Natural killer cell treated with Interleukin-12 subunit alpha and Interleukin-12 subunit beta and Interleukin-15 and Interleukin-18, amount 100 ng/mL, for 72 hours (primary cell): Measurements from ENCODE around the gene GSTM2. TPM values are rescaled to one million over a fixed set of nuclear protein-coding genes. Genes with fewer than 3 reads are reported as not detected.
A peak's percentile ranks its signal among the peaks of the same experiment; 100 is the strongest.

Experiments used
- ATAC-seq, 2 donors: fragments of 150-1000 bp; cut with Tn5 transposase in 1 of 2; sonication (Bioruptor Pico), chemical (Tn5 transposase) in 1 of 2; 2 replicates each; pipeline ENCODE4 v1.10.0; 2021
- DNase-seq: peaks from one replicate; pipeline ENCODE4 v3.0.0; 2022; ENCODE audit warnings: low spot score
- H3K27ac Mint-ChIP-seq, 2 donors: 1 replicate in 1 of 2; 2 replicates in 1 of 2; pipeline ENCODE4 v1.8.0; 2022; ENCODE audit warnings: mixed read lengths in 2 of 2, mild to moderate bottlenecking in 1 of 2, moderate library complexity in 1 of 2
- H3K27me3 Mint-ChIP-seq, 2 donors: 1 replicate in 1 of 2; 2 replicates in 1 of 2; pipeline ENCODE4 v1.8.0; 2022; ENCODE audit warnings: mixed read lengths in 2 of 2
- H3K36me3 Mint-ChIP-seq: one replicate; pipeline ENCODE4 v1.8.0; 2022; ENCODE audit warnings: mixed read lengths
- H3K4me1 Mint-ChIP-seq, 2 donors: 1 replicate in 1 of 2; 2 replicates in 1 of 2; pipeline ENCODE4 v1.8.0; 2022; ENCODE audit warnings: low read depth in 2 of 2, mixed read lengths in 2 of 2, mild to moderate bottlenecking in 1 of 2
- H3K4me3 Mint-ChIP-seq: one replicate; pipeline ENCODE4 v1.8.0; 2022; ENCODE audit warnings: mixed read lengths
- H3K9me3 Mint-ChIP-seq: 2 replicates; pipeline ENCODE4 v1.8.0; 2022; ENCODE audit warnings: mixed read lengths
- total RNA-seq, 2 donors: library from RNA; stranded (reverse); gene quantifications; one replicate each; pipeline ENCODE4 v1.2.3, GENCODE V29; 2022

Gene GSTM2
- total RNA-seq, 2 donors from 2014 or later: 3.6 to 10.8 TPM

DNA sequence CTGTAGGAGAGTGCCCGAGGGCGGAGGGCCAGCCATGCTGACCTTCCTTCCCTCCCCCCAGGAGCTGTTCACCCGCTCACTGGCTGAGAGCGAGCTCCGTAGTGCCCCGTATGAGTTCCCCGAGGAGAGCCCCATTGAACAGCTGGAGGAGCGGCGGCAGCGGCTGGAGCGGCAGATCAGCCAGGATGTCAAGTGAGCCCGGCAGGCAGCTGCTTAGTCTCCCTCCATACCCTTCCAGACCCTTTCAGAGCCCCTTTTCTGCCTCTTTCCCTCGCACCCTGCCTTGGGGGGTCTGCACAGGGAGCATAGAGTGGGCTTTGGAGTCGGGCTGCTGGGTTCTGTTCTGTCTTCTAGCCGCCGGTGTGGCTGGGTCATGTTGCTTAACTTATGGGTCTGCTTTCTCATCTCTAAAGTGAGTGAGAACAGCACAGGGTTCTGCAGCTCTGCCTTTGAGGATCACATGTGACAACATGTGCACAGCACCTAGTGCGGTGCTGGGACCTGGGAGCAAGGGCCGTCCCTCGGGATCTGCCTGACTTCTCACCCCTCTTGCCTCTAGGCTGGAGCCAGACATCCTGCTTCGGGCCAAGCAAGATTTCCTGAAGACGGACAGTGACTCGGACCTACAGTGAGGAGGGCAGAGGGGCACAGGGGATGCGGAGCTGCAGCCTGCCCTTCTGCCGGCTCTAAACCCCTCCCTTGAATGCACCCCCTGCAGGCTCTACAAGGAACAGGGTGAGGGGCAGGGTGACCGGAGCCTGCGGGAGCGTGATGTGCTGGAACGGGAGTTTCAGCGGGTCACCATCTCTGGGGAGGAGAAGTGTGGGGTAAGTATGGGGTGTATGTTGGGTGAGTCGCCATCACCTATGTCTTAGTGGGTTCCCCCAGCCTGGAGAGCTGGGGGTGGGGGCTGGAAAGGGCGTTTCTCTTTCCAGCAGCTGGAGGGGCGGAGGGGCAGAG lies 42.0 kb upstream of the GSTM2 start:
- DNase-seq (no peak), ATAC-seq (no peak)
- Mint-ChIP-seq H3K4me1 (peaks cover 12 to 19% of the 10 kb centered on the region in 2 donors), H3K27me3 (no peaks in the 10 kb centered on the region), H3K9me3 (no peaks in the 10 kb centered on the region), H3K36me3 (no peaks in the 10 kb centered on the region), H3K27ac (no peak overlapping the region), H3K4me3 (no peak overlapping the region)

DNA sequence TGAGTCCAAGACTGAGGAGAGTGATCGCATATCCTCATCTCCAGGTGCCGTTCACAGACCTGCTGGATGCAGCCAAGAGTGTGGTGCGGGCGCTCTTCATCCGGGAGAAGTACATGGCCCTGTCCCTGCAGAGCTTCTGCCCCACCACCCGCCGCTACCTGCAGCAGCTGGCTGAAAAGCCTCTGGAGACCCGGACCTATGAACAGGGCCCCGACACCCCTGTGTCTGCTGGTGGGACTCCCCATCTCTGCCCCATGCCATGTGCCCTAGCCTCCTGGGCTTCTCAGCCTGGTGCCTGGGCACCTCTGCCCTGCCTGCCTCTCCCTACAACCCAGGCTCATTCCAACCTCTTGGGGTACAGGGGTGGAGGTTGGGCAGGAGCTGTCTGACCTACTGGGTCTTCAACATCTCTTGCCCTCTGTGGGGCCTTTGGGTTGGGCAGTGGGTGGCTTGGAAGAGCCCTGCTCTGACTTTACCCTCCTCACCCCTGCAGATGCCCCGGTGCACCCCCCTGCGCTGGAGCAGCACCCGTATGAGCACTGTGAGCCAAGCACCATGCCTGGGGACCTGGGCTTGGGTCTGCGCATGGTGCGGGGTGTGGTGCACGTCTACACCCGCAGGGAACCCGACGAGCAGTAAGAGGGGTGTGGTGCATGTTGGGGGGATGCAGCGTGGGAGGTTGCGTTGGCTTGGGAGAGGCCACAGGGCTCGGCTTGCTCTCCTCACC lies 41.0 kb upstream of the GSTM2 start:
- DNase-seq: no peak
- no peak overlapping the region for H3K4me3 Mint-ChIP-seq
- H3K9me3 Mint-ChIP-seq: no peaks in the 10 kb centered on the region
- H3K36me3 Mint-ChIP-seq: no peaks in the 10 kb centered on the region
- ATAC-seq: peak in 1 of 2 donors; percentile 4
- no peak overlapping the region for H3K27ac Mint-ChIP-seq
- peaks cover 8 to 11% of the 10 kb centered on the region in 2 donors for H3K4me1 Mint-ChIP-seq
- no peaks in the 10 kb centered on the region for H3K27me3 Mint-ChIP-seq

DNA sequence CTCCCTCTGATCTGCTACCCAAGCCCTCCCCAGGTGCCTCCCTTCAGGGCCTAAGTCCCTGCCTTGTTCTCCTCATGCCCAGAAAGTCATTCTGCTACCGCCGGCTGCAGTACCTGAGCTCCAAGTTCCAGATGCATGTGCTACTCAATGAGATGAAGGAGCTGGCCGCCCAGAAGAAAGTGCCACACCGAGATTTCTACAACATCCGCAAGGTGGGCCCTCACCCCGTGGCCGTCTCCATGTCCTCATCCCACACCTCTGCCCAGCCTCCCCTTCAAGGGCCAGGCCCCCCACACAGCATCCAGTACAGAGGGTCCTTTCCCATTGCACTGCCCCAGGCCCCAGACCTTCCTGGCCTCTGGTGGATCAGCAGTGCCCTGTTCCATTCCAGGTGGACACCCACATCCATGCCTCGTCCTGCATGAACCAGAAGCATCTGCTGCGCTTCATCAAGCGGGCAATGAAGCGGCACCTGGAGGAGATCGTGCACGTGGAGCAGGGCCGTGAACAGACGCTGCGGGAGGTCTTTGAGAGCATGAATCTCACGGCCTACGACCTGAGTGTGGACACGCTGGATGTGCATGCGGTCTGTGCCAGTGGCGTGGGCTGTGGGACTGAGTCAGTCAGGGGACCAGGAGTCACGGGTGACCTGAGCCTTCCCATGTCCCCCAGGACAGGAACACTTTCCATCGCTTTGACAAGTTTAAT lies 40.0 kb upstream of the GSTM2 start:
- ATAC-seq (no peak), DNase-seq (no peak)
- H3K27me3 Mint-ChIP-seq: no peaks in the 10 kb centered on the region
- H3K36me3 Mint-ChIP-seq: no peaks in the 10 kb centered on the region
- H3K4me3 Mint-ChIP-seq: no peak overlapping the region
- H3K4me1 Mint-ChIP-seq: peaks cover 0 to 3% of the 10 kb centered on the region in 2 donors
- no peaks in the 10 kb centered on the region for H3K9me3 Mint-ChIP-seq
- no peak overlapping the region for H3K27ac Mint-ChIP-seq

DNA sequence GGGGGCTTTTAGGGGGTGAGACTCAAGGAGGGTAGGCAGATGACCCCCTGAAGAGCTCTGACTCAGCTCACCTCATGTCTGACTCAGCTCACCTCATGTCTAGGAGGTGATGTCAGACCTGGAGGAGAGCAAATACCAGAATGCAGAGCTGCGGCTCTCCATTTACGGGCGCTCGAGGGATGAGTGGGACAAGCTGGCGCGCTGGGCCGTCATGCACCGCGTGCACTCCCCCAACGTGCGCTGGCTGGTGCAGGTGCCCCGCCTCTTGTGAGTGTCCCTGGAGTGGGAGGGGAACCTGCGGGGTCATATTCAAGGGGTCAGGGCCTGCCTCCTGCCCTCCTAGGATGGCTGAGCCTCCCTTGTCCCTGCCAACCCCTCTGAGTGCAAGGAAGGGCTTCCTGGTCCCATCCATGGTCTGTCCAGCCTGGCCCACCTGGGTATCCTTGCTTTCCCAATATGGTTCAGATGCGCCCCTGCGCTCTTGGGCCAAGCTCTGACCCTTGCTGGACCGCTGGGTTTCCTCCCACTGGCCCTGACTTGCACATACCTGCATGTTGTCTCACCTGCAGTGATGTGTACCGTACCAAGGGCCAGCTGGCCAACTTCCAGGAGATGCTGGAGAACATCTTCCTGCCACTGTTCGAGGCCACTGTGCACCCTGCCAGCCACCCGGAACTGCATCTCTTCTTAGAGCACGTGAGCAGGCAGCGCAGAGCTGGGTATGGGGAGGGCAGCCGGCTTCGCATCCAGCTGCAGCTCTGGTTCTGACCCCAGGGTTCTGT lies 39.1 kb upstream of the GSTM2 start:
- no peaks in the 10 kb centered on the region for H3K36me3 Mint-ChIP-seq
- H3K4me1 Mint-ChIP-seq: peaks cover 0 to 3% of the 10 kb centered on the region in 2 donors
- no peaks in the 10 kb centered on the region for H3K9me3 Mint-ChIP-seq
- DNase-seq (no peak), ATAC-seq (no peak)
- H3K27me3 Mint-ChIP-seq: no peaks in the 10 kb centered on the region
- H3K27ac Mint-ChIP-seq: no peak overlapping the region
- no peak overlapping the region for H3K4me3 Mint-ChIP-seq

DNA sequence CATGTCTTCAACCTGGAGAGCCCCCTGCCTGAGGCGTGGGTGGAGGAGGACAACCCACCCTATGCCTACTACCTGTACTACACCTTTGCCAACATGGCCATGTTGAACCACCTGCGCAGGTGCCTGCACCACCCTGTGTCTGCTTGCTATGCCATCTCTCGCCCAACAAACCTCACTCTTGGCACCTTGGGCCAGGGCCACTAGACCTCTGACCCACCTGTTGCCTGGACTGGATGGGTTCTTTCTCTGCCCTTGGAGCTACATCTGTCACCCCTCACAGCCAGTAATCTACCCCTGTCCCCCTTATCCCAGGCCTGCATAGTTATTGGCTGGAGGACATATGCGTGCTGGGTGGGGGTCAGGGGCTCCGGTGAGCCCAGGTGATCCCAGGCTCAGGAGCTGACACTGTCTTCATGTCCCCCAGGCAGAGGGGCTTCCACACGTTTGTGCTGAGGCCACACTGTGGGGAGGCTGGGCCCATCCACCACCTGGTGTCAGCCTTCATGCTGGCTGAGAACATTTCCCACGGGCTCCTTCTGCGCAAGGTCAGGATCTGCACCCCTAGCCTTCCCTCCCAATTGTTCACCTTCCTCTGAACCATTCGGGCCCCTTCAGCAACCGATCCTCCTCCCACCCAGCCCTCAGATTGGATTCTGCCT lies 38.4 kb upstream of the GSTM2 start:
- H3K36me3 Mint-ChIP-seq: no peaks in the 10 kb centered on the region
- no peaks in the 10 kb centered on the region for H3K9me3 Mint-ChIP-seq
- H3K4me1 Mint-ChIP-seq: peaks cover 0 to 3% of the 10 kb centered on the region in 2 donors
- DNase-seq (no peak), ATAC-seq (no peak)
- no peak overlapping the region for H3K27ac Mint-ChIP-seq
- H3K27me3 Mint-ChIP-seq: no peaks in the 10 kb centered on the region
- no peak overlapping the region for H3K4me3 Mint-ChIP-seq

GRCh38 chr1:109630081-109630897 lies 37.6 kb upstream of the GSTM2 start:
- no peak for DNase-seq
- H3K4me3 Mint-ChIP-seq: no peak overlapping the region
- peaks cover 0 to 3% of the 10 kb centered on the region in 2 donors for H3K4me1 Mint-ChIP-seq
- ATAC-seq: no peak
- H3K27me3 Mint-ChIP-seq: no peaks in the 10 kb centered on the region
- no peaks in the 10 kb centered on the region for H3K36me3 Mint-ChIP-seq
- H3K27ac Mint-ChIP-seq: no peak overlapping the region
- no peaks in the 10 kb centered on the region for H3K9me3 Mint-ChIP-seq

DNA sequence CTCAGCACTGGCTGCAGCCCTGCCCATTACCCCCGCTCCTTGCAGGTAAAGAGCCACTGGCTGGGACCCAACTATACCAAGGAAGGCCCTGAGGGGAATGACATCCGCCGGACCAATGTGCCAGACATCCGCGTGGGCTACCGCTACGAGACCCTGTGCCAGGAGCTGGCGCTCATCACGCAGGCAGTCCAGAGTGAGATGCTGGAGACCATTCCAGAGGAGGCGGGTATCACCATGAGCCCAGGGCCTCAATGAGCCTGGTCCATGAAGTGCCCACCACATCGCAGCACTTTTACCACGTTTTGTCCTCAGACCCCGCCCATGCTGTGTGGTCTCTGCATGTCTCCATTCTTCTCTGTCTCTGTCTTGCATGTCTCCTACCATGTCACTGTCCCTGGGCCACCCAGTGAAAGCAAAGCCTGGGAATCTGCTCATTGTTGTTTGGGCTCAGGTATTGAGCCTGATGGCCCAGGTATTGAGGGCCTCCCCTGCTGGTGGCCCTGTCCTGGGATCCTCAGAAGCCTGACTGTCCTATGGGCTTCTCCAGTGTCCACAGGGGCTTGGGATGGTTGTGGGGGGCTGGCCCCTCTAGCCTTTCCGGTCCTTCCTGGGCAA lies 36.9 kb upstream of the GSTM2 start:
- DNase-seq (no peak), ATAC-seq (no peak)
- Mint-ChIP-seq H3K4me1 (peaks cover 0 to under 1% of the 10 kb centered on the region in 2 donors), H3K4me3 (no peak overlapping the region), H3K36me3 (no peaks in the 10 kb centered on the region), H3K9me3 (no peaks in the 10 kb centered on the region), H3K27ac (no peak overlapping the region), H3K27me3 (no peaks in the 10 kb centered on the region)

- ATAC-seq: no peak
These were observed 36.0 kb upstream of the GSTM2 start for GRCh38 chr1:109631513-109632505.

GRCh38 chr1:109632671-109633346 lies 35.0 kb upstream of the GSTM2 start:
- Mint-ChIP-seq H3K4me1 (no peaks in the 10 kb centered on the region), H3K27ac (no peak overlapping the region), H3K27me3 (peaks cover 0 to 5% of the 10 kb centered on the region in 2 donors), H3K4me3 (no peak overlapping the region), H3K36me3 (no peaks in the 10 kb centered on the region), H3K9me3 (no peaks in the 10 kb centered on the region)
- DNase-seq (no peak), ATAC-seq (no peak)

More at GRCh38 chr1:109631513-109632505, 36.0 kb upstream of the GSTM2 start:
- no peak overlapping the region for H3K4me3 Mint-ChIP-seq
- peak overlapping the region in 1 of 2 donors; percentile 66 for H3K27ac Mint-ChIP-seq
- no peaks in the 10 kb centered on the region for H3K36me3 Mint-ChIP-seq
- no peaks in the 10 kb centered on the region for H3K27me3 Mint-ChIP-seq
- H3K4me1 Mint-ChIP-seq: no peaks in the 10 kb centered on the region
- DNase-seq: no peak
- no peaks in the 10 kb centered on the region for H3K9me3 Mint-ChIP-seq

DNA sequence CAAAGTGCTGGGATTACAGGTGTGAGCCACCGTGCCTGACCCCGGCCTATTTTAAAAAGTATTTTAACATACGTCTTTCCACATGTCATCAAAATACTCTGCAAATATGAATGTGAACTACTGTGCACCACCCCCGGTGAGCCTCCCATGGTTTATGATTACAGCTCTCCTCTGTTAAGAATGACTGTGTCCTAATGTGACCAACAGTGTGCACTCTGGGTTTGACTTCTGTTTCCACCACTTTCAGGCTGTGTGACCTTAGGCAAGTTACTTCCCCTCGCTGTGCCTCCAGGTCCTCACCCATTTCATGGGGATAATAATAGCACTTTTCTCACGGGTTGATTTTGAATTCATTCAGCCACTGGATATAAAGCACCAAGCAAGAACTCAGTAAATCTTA lies 33.6 kb upstream of the GSTM2 start:
- H3K9me3 Mint-ChIP-seq: no peaks in the 10 kb centered on the region
- no peak for ATAC-seq
- H3K27ac Mint-ChIP-seq: no peak overlapping the region
- peaks cover 3 to 5% of the 10 kb centered on the region in 2 donors for H3K27me3 Mint-ChIP-seq
- no peak overlapping the region for H3K4me3 Mint-ChIP-seq
- no peaks in the 10 kb centered on the region for H3K36me3 Mint-ChIP-seq
- no peaks in the 10 kb centered on the region for H3K4me1 Mint-ChIP-seq
- no peak for DNase-seq
